H9 (cell line): ENCODE measurements around the gene PSPN. TPM values are rescaled to one million over a fixed set of nuclear protein-coding genes. Genes with fewer than 3 reads are reported as not detected.

ENCODE experiments used
- DNase-seq: peaks from one replicate; pipeline ENCODE4 v3.0.0-alpha.2; 2017
- H2AFZ ChIP-seq: one replicate; pipeline ENCODE4 v1.6.1; 2013; ENCODE audit warnings: mild to moderate bottlenecking, low read length, control low read depth, moderate library complexity
- H2AK5ac ChIP-seq: 2 replicates; pipeline ENCODE4 v1.6.1; 2013; ENCODE audit warnings: low read length, control low read depth, mixed read lengths; ENCODE audit not compliant: insufficient read length
- H2BK120ac ChIP-seq: one replicate; pipeline ENCODE4 v1.6.1; 2013; ENCODE audit warnings: low read depth, mild to moderate bottlenecking, low read length, control low read depth, inconsistent platforms; ENCODE audit not compliant: poor library complexity, severe bottlenecking
- H2BK12ac ChIP-seq: 2 replicates; pipeline ENCODE4 v1.6.1; 2013; ENCODE audit warnings: low read length, control low read depth, mixed read lengths, low read depth; ENCODE audit not compliant: insufficient read length
- H2BK15ac ChIP-seq: 2 replicates; pipeline ENCODE4 v1.6.1; 2013; ENCODE audit warnings: low read depth, low read length, control low read depth
- H2BK20ac ChIP-seq: one replicate; pipeline ENCODE4 v1.6.1; 2013; ENCODE audit warnings: low read depth, mild to moderate bottlenecking, low read length, control low read depth, inconsistent platforms; ENCODE audit not compliant: poor library complexity, severe bottlenecking
- H2BK5ac ChIP-seq: 2 replicates; pipeline ENCODE4 v1.6.1; 2013; ENCODE audit warnings: low read length, control low read depth, mixed read lengths; ENCODE audit not compliant: insufficient read length
- H3K14ac ChIP-seq: 2 replicates; pipeline ENCODE4 v1.6.1; 2013; ENCODE audit warnings: low read length, control low read depth; ENCODE audit not compliant: insufficient read depth
- H3K18ac ChIP-seq: 2 replicates; pipeline ENCODE4 v1.6.1; 2013; ENCODE audit warnings: low read depth, mild to moderate bottlenecking, mixed read lengths, low read length, control low read depth; ENCODE audit not compliant: insufficient read length
- H3K23ac ChIP-seq: 2 replicates; pipeline ENCODE4 v1.6.1; 2013; ENCODE audit warnings: low read length, control low read depth, mixed read lengths, low read depth; ENCODE audit not compliant: insufficient read length
- H3K23me2 ChIP-seq: 2 replicates; pipeline ENCODE4 v1.6.1; 2013; ENCODE audit warnings: low read depth, mild to moderate bottlenecking, mixed read lengths, low read length, control low read depth; ENCODE audit not compliant: insufficient read length, poor library complexity, severe bottlenecking
- H3K27ac ChIP-seq: 2 replicates; pipeline ENCODE4 v1.5.1; 2013; ENCODE audit warnings: low read length, control low read depth, mixed read lengths, low read depth; ENCODE audit not compliant: insufficient read length
- H3K27me3 ChIP-seq: 2 replicates; pipeline ENCODE4 v1.6.1; 2013; ENCODE audit warnings: low read length, control low read depth, inconsistent platforms; ENCODE audit not compliant: insufficient read depth
- H3K4ac ChIP-seq: 2 replicates; pipeline ENCODE4 v1.6.1; 2013; ENCODE audit warnings: low read depth, mild to moderate bottlenecking, control low read depth, inconsistent platforms, low read length, moderate library complexity
- H3K4me1 ChIP-seq: 2 replicates; pipeline ENCODE4 v1.6.1; 2013; ENCODE audit warnings: low read length, control low read depth, inconsistent platforms; ENCODE audit not compliant: insufficient read depth
- H3K4me2 ChIP-seq: 2 replicates; pipeline ENCODE4 v1.6.1; 2013; ENCODE audit warnings: low read length, control low read depth, mixed read lengths; ENCODE audit not compliant: insufficient read length, insufficient read depth
- H3K56ac ChIP-seq: 2 replicates; pipeline ENCODE4 v1.6.1; 2013; ENCODE audit warnings: low read depth, mild to moderate bottlenecking, mixed read lengths, low read length, control low read depth; ENCODE audit not compliant: insufficient read length
- H3K79me1 ChIP-seq: 2 replicates; pipeline ENCODE4 v1.6.1; 2013; ENCODE audit warnings: low read depth, mild to moderate bottlenecking, moderate library complexity, low read length, control low read depth, inconsistent platforms; ENCODE audit not compliant: insufficient read depth, poor library complexity, severe bottlenecking
- H3K79me2 ChIP-seq: 2 replicates; pipeline ENCODE4 v1.6.1; 2013; ENCODE audit warnings: low read length, control low read depth, inconsistent platforms; ENCODE audit not compliant: insufficient read depth
- H3K9ac ChIP-seq: 2 replicates; pipeline ENCODE4 v1.6.1; 2013; ENCODE audit warnings: low read length, control low read depth, mixed read lengths; ENCODE audit not compliant: insufficient read length; ENCODE audit errors: extremely low read depth
- H3K9me3 ChIP-seq: one replicate; pipeline ENCODE4 v1.6.1; 2013; ENCODE audit warnings: low read depth, low read length, inconsistent platforms; ENCODE audit not compliant: control insufficient read depth
- H3T11ph ChIP-seq: one replicate; pipeline ENCODE4 v1.6.1; 2013; ENCODE audit warnings: mild to moderate bottlenecking, low read length, control low read depth, inconsistent platforms
- H4K20me1 ChIP-seq: one replicate; pipeline ENCODE4 v1.6.1; 2013; ENCODE audit not compliant: control insufficient read depth, insufficient read length, insufficient read depth
- H4K5ac ChIP-seq: 2 replicates; pipeline ENCODE4 v1.6.1; 2013; ENCODE audit warnings: low read depth, mild to moderate bottlenecking, mixed read lengths, low read length, control low read depth; ENCODE audit not compliant: insufficient read length
- H4K8ac ChIP-seq: replicated peaks from 2 replicates; pipeline ENCODE4 v1.6.1; 2013; ENCODE audit warnings: low read length, control low read depth, mixed read lengths, low read depth; ENCODE audit not compliant: insufficient read length
- H4K91ac ChIP-seq: 2 replicates; pipeline ENCODE4 v1.6.1; 2013; ENCODE audit warnings: low read depth, mild to moderate bottlenecking, moderate library complexity, mixed read lengths, low read length, control low read depth; ENCODE audit not compliant: insufficient read length
- H3K27ac Mint-ChIP-seq, 3 experiments: 2 replicates in 2 of 3; 3 replicates in 1 of 3; pipeline ENCODE4 v1.8.0; 2020 to 2021; ENCODE audit warnings: mixed read lengths in 3 of 3, mild to moderate bottlenecking in 1 of 3, moderate library complexity in 1 of 3
- H3K27me3 Mint-ChIP-seq: 2 replicates; pipeline ENCODE4 v1.8.0; 2021; ENCODE audit warnings: low read depth, mild to moderate bottlenecking, moderate library complexity, mixed read lengths
- H3K36me3 Mint-ChIP-seq, 3 experiments: 2 replicates in 2 of 3; 3 replicates in 1 of 3; pipeline ENCODE4 v1.8.0; 2020 to 2021; ENCODE audit warnings: low read depth in 3 of 3, mixed read lengths in 3 of 3; ENCODE audit not compliant: insufficient read depth in 1 of 3
- H3K4me1 Mint-ChIP-seq, 2 experiments: 2 replicates each; pipeline ENCODE4 v1.8.0; 2020; ENCODE audit warnings: mixed read lengths in 2 of 2
- H3K4me3 Mint-ChIP-seq, 2 experiments: 2 replicates in 1 of 2; 3 replicates in 1 of 2; pipeline ENCODE4 v1.8.0; 2020 to 2021; ENCODE audit warnings: mild to moderate bottlenecking in 2 of 2, mixed read lengths in 2 of 2, moderate library complexity in 1 of 2
- H3K9me3 Mint-ChIP-seq, 2 experiments: 2 replicates in 1 of 2; 3 replicates in 1 of 2; pipeline ENCODE4 v1.8.0; 2020; ENCODE audit warnings: mild to moderate bottlenecking in 2 of 2, mixed read lengths in 2 of 2, moderate library complexity in 1 of 2
- CTCF ChIP-seq: fragments of 200-600 bp; sonication (generic); conservative IDR thresholded peaks from 3 replicates; pipeline ENCODE4 v1.8.0; 2021; ENCODE audit warnings: antibody characterized with exemption, mild to moderate bottlenecking
- WGBS: extraction: QIAGEN DNeasy Blood & Tissue Kit; methylation state at CpG from one replicate; pipeline ENCODE4 v1.1.7; 2013; ENCODE audit warnings: missing lambda C conversion rate, low lambda C conversion rate, mixed read lengths; ENCODE audit not compliant: insufficient read length; ENCODE audit errors: extremely low coverage; 5-methylcytosine and 5-hydroxymethylcytosine counted together
- total RNA-seq: library from RNA; stranded (reverse); gene quantifications from 2 replicates; pipeline ENCODE4 v1.2.1, GENCODE V29; 2021

PSPN gene
- total RNA-seq, 1 experiment from 2014 or later: 2.1 TPM

GRCh38 chr19:6358003-6358402, 17.7 kb downstream of the PSPN start:
- no peak overlapping the region for H3K56ac ChIP-seq
- no peak for TF ChIP-seq CTCF
- Mint-ChIP-seq H3K4me1 (peaks cover 4 to 11% of the 10 kb centered on the region in 2 experiments; a peak in 3 of 4 replicates), H3K36me3 (no peaks in the 10 kb centered on the region), H3K27me3 (peaks cover 3% of the 10 kb centered on the region), H3K4me3 (no peak overlapping the region), H3K9me3 (peaks cover 5 to 11% of the 10 kb centered on the region in 2 experiments; a peak in 2 of 5 replicates), H3K27ac (no peak overlapping the region; a peak in 1 of 7 replicates)
- H3K18ac ChIP-seq: no peak overlapping the region
- H3K23ac ChIP-seq: no peak overlapping the region
- no peak overlapping the region for H2AFZ ChIP-seq
- no peak overlapping the region for H3K4me2 ChIP-seq
- no peak overlapping the region for H2BK15ac ChIP-seq
- no peaks in the 10 kb centered on the region for H3K4me1 ChIP-seq
- H3K27me3 ChIP-seq: no peaks in the 10 kb centered on the region
- no peak overlapping the region for H4K91ac ChIP-seq
- H3K79me2 ChIP-seq: no peaks in the 10 kb centered on the region
- no peak overlapping the region for H4K8ac ChIP-seq
- H3K9me3 ChIP-seq: no peaks in the 10 kb centered on the region
- H2BK20ac ChIP-seq: no peak overlapping the region
- no peak overlapping the region for H3K27ac ChIP-seq
- WGBS: no CpG with 5 or more reads among the region's 9 CpGs
- H3K79me1 ChIP-seq: no peaks in the 10 kb centered on the region
- H3K14ac ChIP-seq: no peak overlapping the region
- H2AK5ac ChIP-seq: no peak overlapping the region
- no peaks in the 10 kb centered on the region for H4K20me1 ChIP-seq
- no peak overlapping the region for H2BK120ac ChIP-seq
- H2BK12ac ChIP-seq: no peak overlapping the region
- DNase-seq: no peak
- H4K5ac ChIP-seq: no peak overlapping the region
- H3K9ac ChIP-seq: no peak overlapping the region
- no peak overlapping the region for H2BK5ac ChIP-seq
- H3T11ph ChIP-seq: no peak overlapping the region
- peaks cover 7% of the 10 kb centered on the region for H3K23me2 ChIP-seq
- H3K4ac ChIP-seq: no peak overlapping the region
